ENCODE measurements around the gene CBFB.

DNA sequence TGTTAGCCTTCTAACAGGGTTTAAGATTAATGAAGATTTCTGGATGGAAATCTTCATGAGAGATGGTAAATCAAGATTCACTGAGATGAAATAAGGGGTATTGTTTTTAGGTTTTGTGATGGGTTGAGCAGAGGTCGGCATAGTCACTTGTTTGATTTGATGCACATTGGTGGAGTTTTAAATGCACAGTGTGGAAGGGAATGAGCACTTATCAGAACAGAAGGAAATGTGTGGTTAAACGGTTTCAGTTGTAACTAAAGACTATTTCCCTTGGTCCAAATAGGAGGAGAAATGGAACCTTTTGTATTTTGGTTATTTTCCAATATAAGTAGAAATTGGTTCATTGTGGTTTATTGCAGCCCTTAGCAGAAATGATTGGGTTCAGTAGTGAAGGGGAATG is 34.1 kb downstream of the CBFB start:
- TF ChIP-seq, protein P1, sequence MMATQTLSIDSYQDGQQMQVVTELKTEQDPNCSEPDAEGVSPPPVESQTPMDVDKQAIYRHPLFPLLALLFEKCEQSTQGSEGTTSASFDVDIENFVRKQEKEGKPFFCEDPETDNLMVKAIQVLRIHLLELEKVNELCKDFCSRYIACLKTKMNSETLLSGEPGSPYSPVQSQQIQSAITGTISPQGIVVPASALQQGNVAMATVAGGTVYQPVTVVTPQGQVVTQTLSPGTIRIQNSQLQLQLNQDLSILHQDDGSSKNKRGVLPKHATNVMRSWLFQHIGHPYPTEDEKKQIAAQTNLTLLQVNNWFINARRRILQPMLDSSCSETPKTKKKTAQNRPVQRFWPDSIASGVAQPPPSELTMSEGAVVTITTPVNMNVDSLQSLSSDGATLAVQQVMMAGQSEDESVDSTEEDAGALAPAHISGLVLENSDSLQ (IDR thresholded peaks at IDR 0.05), result no peak
- no peak for TF ChIP-seq FOXM1 (IDR thresholded peaks at IDR 0.05; ENCODE audit: borderline replicate concordance)
- TF ChIP-seq FOXA1 (IDR thresholded peaks at IDR 0.05), result no peak
- TF ChIP-seq ELF4 (IDR thresholded peaks at IDR 0.05), result no peak
- TF ChIP-seq ZNF384 (IDR thresholded peaks at IDR 0.05), result no peak
- TF ChIP-seq BHLHE40 (IDR thresholded peaks at IDR 0.05; ENCODE audit: borderline replicate concordance), result no peak
- no peak for TF ChIP-seq SP1 (IDR thresholded peaks at IDR 0.05)
- no peak for TF ChIP-seq ARNT (IDR thresholded peaks at IDR 0.05)
- no peak for TF ChIP-seq TARDBP (IDR thresholded peaks at IDR 0.05)
- TF ChIP-seq HDGF (IDR thresholded peaks at IDR 0.05; ENCODE audit: borderline replicate concordance), result no peak
- no peak for TF ChIP-seq SUZ12 (IDR thresholded peaks at IDR 0.05)
- no peak for TF ChIP-seq L3MBTL2 (conservative IDR thresholded peaks at IDR 0.05)
- TF ChIP-seq FOXK2 (IDR thresholded peaks at IDR 0.05), result no peak
- no peak for TF ChIP-seq LEF1 (IDR thresholded peaks at IDR 0.05; ENCODE audit: borderline replicate concordance)
